Astrocyte (in vitro differentiated cells and primary cell): ENCODE measurements around the gene PLAC1. TPM values are rescaled to one million over a fixed set of nuclear protein-coding genes. Genes with fewer than 3 reads are reported as not detected.

Source experiments
- DNase-seq: peaks from one replicate; pipeline ENCODE4 v3.0.0-alpha.2; 2010; ENCODE audit warnings: low read depth
- FAIRE-seq: peaks from 2 replicates; lab custom pipeline; 2011; peaks lifted over from hg19 to GRCh38; lab: Jason Lieb, UNC
- H2AFZ ChIP-seq: 2 replicates; pipeline ENCODE4 v1.6.0; 2012; ENCODE audit warnings: low read depth, low read length, inconsistent platforms
- H3K27ac ChIP-seq: 2 replicates; pipeline ENCODE4 v1.5.1; 2011; ENCODE audit warnings: low read depth, low read length, inconsistent platforms
- H3K27me3 ChIP-seq: 2 replicates; pipeline ENCODE4 v1.6.0; 2011; ENCODE audit warnings: low read length, inconsistent platforms; ENCODE audit not compliant: insufficient read depth
- H3K36me3 ChIP-seq: 2 replicates; pipeline ENCODE4 v1.5.1; 2011; ENCODE audit warnings: low read length, inconsistent platforms; ENCODE audit not compliant: insufficient read depth
- H3K4me1 ChIP-seq: 2 replicates; pipeline ENCODE4 v1.5.1; 2011; ENCODE audit warnings: low read length, inconsistent platforms; ENCODE audit not compliant: insufficient read depth
- H3K4me2 ChIP-seq: 2 replicates; pipeline ENCODE4 v1.6.0; 2012; ENCODE audit warnings: low read length, inconsistent platforms
- H3K4me3 ChIP-seq: 2 replicates; pipeline ENCODE4 v1.5.1; 2011; ENCODE audit warnings: low read depth, mild to moderate bottlenecking, low read length, inconsistent platforms; ENCODE audit not compliant: insufficient read depth
- H3K79me2 ChIP-seq: 2 replicates; pipeline ENCODE4 v1.6.0; 2012; ENCODE audit warnings: mild to moderate bottlenecking, low read length, inconsistent platforms; ENCODE audit not compliant: insufficient read depth
- H3K9ac ChIP-seq: 2 replicates; pipeline ENCODE4 v1.6.0; 2012; ENCODE audit warnings: mild to moderate bottlenecking, low read length, inconsistent platforms
- H3K9me3 ChIP-seq: 2 replicates; pipeline ENCODE4 v1.5.1; 2012; ENCODE audit warnings: low read depth, mild to moderate bottlenecking, low read length, inconsistent platforms; ENCODE audit not compliant: insufficient read depth
- H4K20me1 ChIP-seq: 2 replicates; pipeline ENCODE4 v1.6.0; 2012; ENCODE audit warnings: low read length, inconsistent platforms; ENCODE audit not compliant: insufficient read depth
- H3K27ac Mint-ChIP-seq: one replicate; pipeline ENCODE4 v1.8.0; 2021; ENCODE audit warnings: mild to moderate bottlenecking, mixed read lengths; ENCODE audit not compliant: unreplicated experiment
- H3K27me3 Mint-ChIP-seq: one replicate; pipeline ENCODE4 v1.8.0; 2021; ENCODE audit warnings: low read depth, mixed read lengths; ENCODE audit not compliant: unreplicated experiment
- H3K36me3 Mint-ChIP-seq: one replicate; pipeline ENCODE4 v1.8.0; 2021; ENCODE audit warnings: low read depth, mixed read lengths; ENCODE audit not compliant: unreplicated experiment
- H3K4me1 Mint-ChIP-seq: one replicate; pipeline ENCODE4 v1.8.0; 2021; ENCODE audit warnings: low read depth, mixed read lengths; ENCODE audit not compliant: unreplicated experiment
- H3K4me3 Mint-ChIP-seq: one replicate; pipeline ENCODE4 v1.8.0; 2021; ENCODE audit warnings: mild to moderate bottlenecking, moderate library complexity, mixed read lengths; ENCODE audit not compliant: unreplicated experiment
- H3K9me3 Mint-ChIP-seq: one replicate; pipeline ENCODE4 v1.8.0; 2021; ENCODE audit warnings: mild to moderate bottlenecking, mixed read lengths; ENCODE audit not compliant: unreplicated experiment
- CTCF ChIP-seq: IDR thresholded peaks from 2 replicates; pipeline ENCODE4 v1.5.1; 2011; ENCODE audit warnings: low read depth, mild to moderate bottlenecking, inconsistent platforms, low read length, moderate library complexity; ENCODE audit not compliant: insufficient read depth
- EZH2 ChIP-seq: IDR thresholded peaks from 2 replicates; pipeline ENCODE4 v1.6.1; 2012; ENCODE audit warnings: mild to moderate bottlenecking, low read length, inconsistent platforms; ENCODE audit not compliant: insufficient read depth
- total RNA-seq: library from RNA; stranded (reverse); gene quantifications from 2 replicates; pipeline ENCODE4 v1.2.1, GENCODE V29; 2021

PLAC1 gene
- total RNA-seq, 1 donor from 2014 or later: 0.61 TPM

- H3K4me2 ChIP-seq: no peak overlapping the region
- TF ChIP-seq CTCF (no peak), EZH2 (no peak)
- no peaks in the 10 kb centered on the region for H3K36me3 Mint-ChIP-seq
- no peak overlapping the region for H2AFZ ChIP-seq
- H3K4me3 ChIP-seq: no peak overlapping the region
- H3K4me3 Mint-ChIP-seq: no peak overlapping the region
- DNase-seq (no peak), FAIRE-seq (peak; percentile 99)
- no peaks in the 10 kb centered on the region for H3K36me3 ChIP-seq
- peaks cover 12% of the 10 kb centered on the region for H3K4me1 Mint-ChIP-seq
- H3K27me3 ChIP-seq: no peaks in the 10 kb centered on the region
- no peaks in the 10 kb centered on the region for H3K27me3 Mint-ChIP-seq
- no peak overlapping the region for H3K9ac ChIP-seq
- H3K4me1 ChIP-seq: no peaks in the 10 kb centered on the region
- H3K27ac Mint-ChIP-seq: no peak overlapping the region
- H3K9me3 Mint-ChIP-seq: no peaks in the 10 kb centered on the region
- no peaks in the 10 kb centered on the region for H3K9me3 ChIP-seq
- H3K27ac ChIP-seq: no peak overlapping the region
- H3K79me2 ChIP-seq: no peaks in the 10 kb centered on the region
- H4K20me1 ChIP-seq: no peaks in the 10 kb centered on the region
Observed at GRCh38 chrX:134580907-134581306, 77.4 kb downstream of the PLAC1 start.

- Histone ChIP-seq H2AFZ (no peak overlapping the region), H3K27ac (no peak overlapping the region), H3K27me3 (no peaks in the 10 kb centered on the region), H3K9me3 (no peaks in the 10 kb centered on the region), H3K4me3 (no peak overlapping the region), H3K36me3 (no peaks in the 10 kb centered on the region), H3K9ac (no peak overlapping the region), H3K4me2 (peak overlapping the region; percentile 25), H3K4me1 (no peaks in the 10 kb centered on the region), H4K20me1 (no peaks in the 10 kb centered on the region), H3K79me2 (no peaks in the 10 kb centered on the region)
- FAIRE-seq: peak; percentile 97
- Mint-ChIP-seq H3K4me3 (no peak overlapping the region), H3K4me1 (peaks cover 25% of the 10 kb centered on the region), H3K9me3 (no peaks in the 10 kb centered on the region), H3K27ac (no peak overlapping the region), H3K27me3 (no peaks in the 10 kb centered on the region), H3K36me3 (no peaks in the 10 kb centered on the region)
- no peak for TF ChIP-seq CTCF
- TF ChIP-seq EZH2: no peak
- no peak for DNase-seq
Observed at GRCh38 chrX:134573683-134574035, 84.6 kb downstream of the PLAC1 start.

GRCh38 chrX:134572816-134573682 is 85.2 kb downstream of the PLAC1 start:
- FAIRE-seq: peak; percentile 76
- Histone ChIP-seq H3K4me2 (peak overlapping the region; percentile 25), H3K9me3 (no peaks in the 10 kb centered on the region), H3K9ac (no peak overlapping the region), H3K27me3 (no peaks in the 10 kb centered on the region), H3K4me1 (no peaks in the 10 kb centered on the region), H3K79me2 (no peaks in the 10 kb centered on the region), H3K4me3 (no peak overlapping the region), H3K27ac (no peak overlapping the region), H2AFZ (no peak overlapping the region), H4K20me1 (no peaks in the 10 kb centered on the region), H3K36me3 (no peaks in the 10 kb centered on the region)
- Mint-ChIP-seq H3K9me3 (no peaks in the 10 kb centered on the region), H3K36me3 (no peaks in the 10 kb centered on the region), H3K27me3 (no peaks in the 10 kb centered on the region), H3K4me3 (no peak overlapping the region), H3K4me1 (peaks cover 29% of the 10 kb centered on the region), H3K27ac (no peak overlapping the region)
- DNase-seq: peak; percentile 32
- no peak for TF ChIP-seq EZH2
- no peak for TF ChIP-seq CTCF
